T follicular helper cell (primary cell): ENCODE measurements around the gene RALGPS2.

ENCODE experiments used
- DNase-seq: peaks from one replicate; pipeline ENCODE4 v3.0.0-alpha.2; 2020; ENCODE audit warnings: low read depth

The RALGPS2 gene

GRCh38 chr1:178962853-178963711, 238.0 kb downstream of the RALGPS2 start:
- DNase-seq: no peak

GRCh38 chr1:178964469-178965330, 239.7 kb downstream of the RALGPS2 start:
- DNase-seq: no peak

- DNase-seq: no peak
Measured at GRCh38 chr1:178966312-178966711, 241.3 kb downstream of the RALGPS2 start.

- DNase-seq: no peak
Measured at GRCh38 chr1:178969226-178969987, 244.4 kb downstream of the RALGPS2 start.

GRCh38 chr1:178970184-178970583, 245.1 kb downstream of the RALGPS2 start:
- no peak for DNase-seq
